Mesenchymal stem cell (in vitro differentiated cells and primary cell): ENCODE data around the gene GFER.
"Not testable (repeated sequence)": the region's sequence is repeated elsewhere in the genome, so short reads cannot be mapped to it uniquely, and the experiment has no call there.

Experiments used
- DNase-seq: peaks from one replicate; pipeline ENCODE4 v3.0.0-alpha.2; 2013
- H2AFZ ChIP-seq: one replicate; pipeline ENCODE4 v1.6.1; 2013; ENCODE audit warnings: low read depth, mild to moderate bottlenecking, control low read depth, inconsistent platforms, low read length, moderate library complexity
- H2AK5ac ChIP-seq: 2 replicates; pipeline ENCODE4 v1.6.1; 2013; ENCODE audit warnings: low read length, moderate library complexity, mild to moderate bottlenecking, inconsistent platforms; ENCODE audit not compliant: severe bottlenecking
- H2BK120ac ChIP-seq: one replicate; pipeline ENCODE4 v1.6.1; 2013; ENCODE audit warnings: low read depth, mild to moderate bottlenecking, inconsistent platforms, low read length, moderate library complexity
- H2BK12ac ChIP-seq, 2 experiments: one replicate each; pipeline ENCODE4 v1.6.1; 2013; ENCODE audit warnings: inconsistent platforms in 2 of 2, low read length in 2 of 2, mild to moderate bottlenecking in 2 of 2, moderate library complexity in 2 of 2, control low read depth in 1 of 2
- H2BK15ac ChIP-seq: one replicate; pipeline ENCODE4 v1.6.1; 2013; ENCODE audit warnings: mild to moderate bottlenecking, low read depth, inconsistent platforms; ENCODE audit not compliant: poor library complexity, severe bottlenecking
- H2BK5ac ChIP-seq: 2 replicates; pipeline ENCODE4 v1.6.1; 2013; ENCODE audit warnings: low read depth, mild to moderate bottlenecking, low read length, control low read depth, inconsistent platforms; ENCODE audit not compliant: poor library complexity, severe bottlenecking
- H3K14ac ChIP-seq, 2 experiments: one replicate each; pipeline ENCODE4 v1.6.1; 2013; ENCODE audit warnings: inconsistent platforms in 2 of 2, low read length in 2 of 2, control low read depth in 1 of 2, mild to moderate bottlenecking in 1 of 2, moderate library complexity in 1 of 2
- H3K18ac ChIP-seq, 2 experiments: one replicate each; pipeline ENCODE4 v1.6.1; 2013; ENCODE audit warnings: inconsistent platforms in 2 of 2, low read length in 2 of 2, control low read depth in 1 of 2, low read depth in 1 of 2, mild to moderate bottlenecking in 1 of 2
- H3K23ac ChIP-seq, 2 experiments: one replicate each; pipeline ENCODE4 v1.6.1; 2013; ENCODE audit warnings: inconsistent platforms in 2 of 2, low read length in 2 of 2, mild to moderate bottlenecking in 2 of 2, moderate library complexity in 2 of 2, control low read depth in 1 of 2
- H3K27ac ChIP-seq: 2 replicates; pipeline ENCODE4 v1.5.1; 2013; ENCODE audit warnings: mild to moderate bottlenecking, moderate library complexity, low read length, control low read depth, inconsistent platforms; ENCODE audit not compliant: poor library complexity, severe bottlenecking
- H3K27me3 ChIP-seq, 2 experiments: 2 replicates each; pipeline versions ENCODE4 v1.6.1 to v1.7.0; 2013; ENCODE audit warnings: low read length in 2 of 2, mild to moderate bottlenecking in 2 of 2, moderate library complexity in 2 of 2, control low read depth in 1 of 2, inconsistent platforms in 1 of 2; ENCODE audit not compliant: control insufficient read depth in 1 of 2, insufficient read depth in 1 of 2
- H3K36me3 ChIP-seq, 2 experiments: 2 replicates each; pipeline versions ENCODE4 v1.6.1 to v1.7.0; 2013; ENCODE audit warnings: low read length in 2 of 2, control low read depth in 1 of 2, inconsistent platforms in 1 of 2, low read depth in 1 of 2, mild to moderate bottlenecking in 1 of 2; ENCODE audit not compliant: insufficient read depth in 2 of 2, control insufficient read depth in 1 of 2
- H3K4ac ChIP-seq, 2 experiments: one replicate each; pipeline ENCODE4 v1.6.1; 2013; ENCODE audit warnings: inconsistent platforms in 2 of 2, low read length in 2 of 2, mild to moderate bottlenecking in 2 of 2, moderate library complexity in 2 of 2, control low read depth in 1 of 2, low read depth in 1 of 2
- H3K4me1 ChIP-seq: 2 replicates; pipeline ENCODE4 v1.6.1; 2013; ENCODE audit warnings: low read depth, low read length, control low read depth; ENCODE audit not compliant: control insufficient read depth, insufficient read depth
- H3K4me2 ChIP-seq: 2 replicates; pipeline ENCODE4 v1.6.1; 2013; ENCODE audit warnings: low read length, mild to moderate bottlenecking, inconsistent platforms; ENCODE audit not compliant: poor library complexity, severe bottlenecking
- H3K4me3 ChIP-seq, 2 experiments: 2 replicates each; pipeline versions ENCODE4 v1.5.1 to v1.7.0; 2013; ENCODE audit warnings: low read length in 2 of 2, mild to moderate bottlenecking in 2 of 2, control low read depth in 1 of 2, low read depth in 1 of 2; ENCODE audit not compliant: insufficient read depth in 1 of 2
- H3K79me1 ChIP-seq: replicated peaks from 2 replicates; pipeline ENCODE4 v1.6.1; 2013; ENCODE audit warnings: mild to moderate bottlenecking, control low read depth, low read length, inconsistent platforms; ENCODE audit not compliant: poor library complexity, severe bottlenecking
- H3K9ac ChIP-seq: 2 replicates; pipeline ENCODE4 v1.7.0; 2013; ENCODE audit warnings: mild to moderate bottlenecking, low read length, moderate library complexity
- H3K9me3 ChIP-seq: 2 replicates; pipeline ENCODE4 v1.7.0; 2013; ENCODE audit warnings: mild to moderate bottlenecking, low read length; ENCODE audit not compliant: control insufficient read depth
- H4K8ac ChIP-seq: one replicate; pipeline ENCODE4 v1.6.1; 2013; ENCODE audit warnings: inconsistent platforms, mild to moderate bottlenecking, low read length, moderate library complexity
- H4K91ac ChIP-seq: one replicate; pipeline ENCODE4 v1.6.1; 2013; ENCODE audit warnings: mild to moderate bottlenecking, low read length, inconsistent platforms
- WGBS: methylation state at CpG from one replicate; pipeline ENCODE4 v1.1.7; 2013; ENCODE audit warnings: mixed read lengths; 5-methylcytosine and 5-hydroxymethylcytosine counted together

Gene GFER

DNA sequence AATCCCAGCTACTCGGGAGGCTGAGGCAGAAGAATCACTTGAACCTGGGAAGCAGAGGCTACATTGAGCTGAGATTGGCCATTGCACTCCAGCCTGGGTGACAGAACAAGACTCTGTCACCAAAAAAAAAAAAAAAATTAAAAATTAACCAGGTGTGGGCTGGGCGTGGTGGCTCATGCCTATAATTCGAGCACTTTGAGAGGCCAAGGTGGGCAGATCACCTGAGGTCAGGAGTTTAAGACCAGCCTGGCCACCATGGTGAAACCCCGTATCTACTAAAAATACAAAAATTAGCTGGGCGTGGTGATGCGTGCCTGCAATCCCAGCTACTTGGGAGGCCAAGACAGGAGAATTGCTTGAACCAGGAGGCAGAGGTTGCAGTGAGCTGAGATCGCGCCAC is 44.2 kb upstream of the GFER start:
- not testable (repeated sequence) for H3K4me2 ChIP-seq, DNase-seq, H3K4me3 ChIP-seq, H2AK5ac ChIP-seq, H4K91ac ChIP-seq, H3K27ac ChIP-seq, H4K8ac ChIP-seq, H3K9me3 ChIP-seq, H3K23ac ChIP-seq, H2BK120ac ChIP-seq, H3K79me1 ChIP-seq, H3K4ac ChIP-seq, H3K18ac ChIP-seq, H3K27me3 ChIP-seq, H3K9ac ChIP-seq, H2BK12ac ChIP-seq, H3K14ac ChIP-seq, H2BK5ac ChIP-seq, H2AFZ ChIP-seq, H2BK15ac ChIP-seq
- WGBS = 98% methylated on average over 8 of the region's 8 CpGs
- Histone ChIP-seq H3K4me1 (peaks cover 21% of the 10 kb centered on the region), H3K36me3 (peaks cover 33 to 46% of the 10 kb centered on the region in 2 experiments)

GRCh38 chr16:1940273-1941161 is 43.5 kb upstream of the GFER start:
- H2AK5ac ChIP-seq = no peak overlapping the region
- no peak overlapping the region for H3K4ac ChIP-seq
- no peak overlapping the region for H4K8ac ChIP-seq
- 88% methylated on average over 23 of the region's 23 CpGs for WGBS
- H3K4me1 ChIP-seq = peaks cover 16% of the 10 kb centered on the region
- H3K14ac ChIP-seq = no peak overlapping the region
- no peak for DNase-seq
- no peak overlapping the region for H3K4me3 ChIP-seq
- H3K36me3 ChIP-seq = peaks cover 33 to 44% of the 10 kb centered on the region in 2 experiments
- no peak overlapping the region for H2AFZ ChIP-seq
- no peak overlapping the region for H2BK5ac ChIP-seq
- no peak overlapping the region for H2BK15ac ChIP-seq
- H3K9ac ChIP-seq = no peak overlapping the region
- no peak overlapping the region for H4K91ac ChIP-seq
- no peaks in the 10 kb centered on the region for H3K27me3 ChIP-seq
- H3K4me2 ChIP-seq = no peak overlapping the region
- H2BK12ac ChIP-seq = no peak overlapping the region
- H3K23ac ChIP-seq = no peak overlapping the region
- H3K27ac ChIP-seq = no peak overlapping the region
- H3K79me1 ChIP-seq = peaks cover 10% of the 10 kb centered on the region
- H3K18ac ChIP-seq = no peak overlapping the region
- H2BK120ac ChIP-seq = no peak overlapping the region
- no peaks in the 10 kb centered on the region for H3K9me3 ChIP-seq

- Histone ChIP-seq H2BK15ac (no peak overlapping the region), H3K79me1 (peaks cover 10% of the 10 kb centered on the region), H3K23ac (no peak overlapping the region), H3K27ac (peak overlapping the region; percentile 5), H3K4me3 (peak overlapping the region in 1 of 2 experiments; percentile 92), H2BK120ac (no peak overlapping the region), H3K9me3 (no peaks in the 10 kb centered on the region), H2AFZ (no peak overlapping the region), H3K4me2 (peak overlapping the region; percentile 93), H3K36me3 (peaks cover 33 to 42% of the 10 kb centered on the region in 2 experiments), H3K9ac (peak overlapping the region; percentile 86), H3K4me1 (peaks cover 14% of the 10 kb centered on the region), H4K91ac (no peak overlapping the region), H4K8ac (no peak overlapping the region), H2BK5ac (no peak overlapping the region), H3K18ac (no peak overlapping the region), H3K4ac (no peak overlapping the region), H3K27me3 (no peaks in the 10 kb centered on the region), H2AK5ac (peak overlapping the region; percentile 29), H3K14ac (no peak overlapping the region), H2BK12ac (no peak overlapping the region)
- 92% methylated on average over 28 of the region's 30 CpGs for WGBS
- DNase-seq = no peak
Measured at GRCh38 chr16:1941162-1942046, 42.6 kb upstream of the GFER start.
